MCF 10A (cell line): ENCODE results near the gene COPS9. TPM values are rescaled to one million over a fixed set of nuclear protein-coding genes. Genes with fewer than 3 reads are reported as not detected.

ENCODE experiments used
- BruUV-seq: library from RNA; stranded (reverse); fragments of 400-500 nt; replicated peaks from 2 replicates; lab custom pipeline; 2021; lab: Mats Ljungman, UMichigan
- CTCF ChIA-PET: fragments of 300-600 bp; sonication (Branson Sonifier 250); formaldehyde crosslinking; extraction: SDS; loops from one replicate; lab custom pipeline; 2021; ENCODE audit warnings: antibody characterized with exemption, inconsistent platforms; lab: Yijun Ruan, JAX
- POLR2A ChIA-PET: fragments of 300-600, 350-650 bp; sonication (Branson Sonifier 250); formaldehyde crosslinking; extraction: SDS; loops from one replicate; lab custom pipeline; 2020; ENCODE audit warnings: antibody characterized with exemption, inconsistent platforms; lab: Yijun Ruan, JAX
- DNase-seq: peaks from one replicate; pipeline ENCODE4 v3.0.0-alpha.2; 2018; ENCODE audit not compliant: unreplicated experiment
- H3K27ac Mint-ChIP-seq: one replicate; pipeline ENCODE4 v1.8.0; 2022; ENCODE audit warnings: mild to moderate bottlenecking, low read depth, mixed read lengths; ENCODE audit not compliant: unreplicated experiment
- H3K27me3 Mint-ChIP-seq: one replicate; pipeline ENCODE4 v1.8.0; 2022; ENCODE audit warnings: mixed read lengths; ENCODE audit not compliant: insufficient read depth, unreplicated experiment
- H3K36me3 Mint-ChIP-seq: one replicate; pipeline ENCODE4 v1.8.0; 2022; ENCODE audit warnings: mild to moderate bottlenecking, moderate library complexity, mixed read lengths; ENCODE audit not compliant: insufficient read depth, unreplicated experiment
- H3K4me1 Mint-ChIP-seq: one replicate; pipeline ENCODE4 v1.8.0; 2022; ENCODE audit warnings: mixed read lengths; ENCODE audit not compliant: insufficient read depth, unreplicated experiment
- H3K4me3 Mint-ChIP-seq: one replicate; pipeline ENCODE4 v1.8.0; 2022; ENCODE audit warnings: mild to moderate bottlenecking, moderate library complexity, mixed read lengths; ENCODE audit not compliant: unreplicated experiment
- H3K9me3 Mint-ChIP-seq: one replicate; pipeline ENCODE4 v1.8.0; 2022; ENCODE audit warnings: mixed read lengths; ENCODE audit not compliant: unreplicated experiment
- CTCF ChIP-seq: fragments of 200-600 bp; IDR thresholded peaks from one replicate; pipeline ENCODE4 v1.8.0; 2022; ENCODE audit warnings: antibody characterized with exemption, mild to moderate bottlenecking; ENCODE audit not compliant: unreplicated experiment
- intact Hi-C: fragments of 100-400 bp; cut with micrococcal nuclease; formaldehyde crosslinking; loops from 2 replicates; pipeline ENCODE4 v1.14.1; 2022
- total RNA-seq: library from RNA; stranded (reverse); gene quantifications from 2 replicates; pipeline ENCODE4 v1.2.3, GENCODE V29; 2022

Gene COPS9
- total RNA-seq, 1 experiment from 2014 or later: 146 TPM

- H3K9me3 Mint-ChIP-seq: no peaks in the 10 kb centered on the region
These were observed 43.2 kb upstream of the COPS9 start for GRCh38 chr2:240179186-240179815.

GRCh38 chr2:240178564-240178963, 42.5 kb upstream of the COPS9 start:
- DNase-seq: no peak
- BruUV-seq: no TSS peak
- intact Hi-C loops: no loop called here
- TF ChIP-seq CTCF: no peak
- peaks cover 7% of the 10 kb centered on the region for H3K4me1 Mint-ChIP-seq
- peaks cover 6% of the 10 kb centered on the region for H3K36me3 Mint-ChIP-seq
- ChIA-PET POLR2A (no interaction called here), CTCF (interaction anchor here (1.1 to 2.5 kb wide), 2 partner anchors 13 to 28 kb away, joined by 3 to 7 read pairs; no protein-coding TSS in a partner anchor)
- no peaks in the 10 kb centered on the region for H3K9me3 Mint-ChIP-seq
- H3K27me3 Mint-ChIP-seq: peaks cover 81% of the 10 kb centered on the region
- no peak overlapping the region for H3K27ac Mint-ChIP-seq
- no peak overlapping the region for H3K4me3 Mint-ChIP-seq

More at GRCh38 chr2:240179186-240179815, 43.2 kb upstream of the COPS9 start:
- ChIA-PET POLR2A (no interaction called here), CTCF (interaction anchor here (1.1 to 2.5 kb wide), 2 partner anchors 14 to 29 kb away, joined by 3 to 7 read pairs; no protein-coding TSS in a partner anchor)
- H3K4me3 Mint-ChIP-seq: no peak overlapping the region
- intact Hi-C loops: no loop called here
- peaks cover 73% of the 10 kb centered on the region for H3K27me3 Mint-ChIP-seq
- DNase-seq: no peak
- H3K4me1 Mint-ChIP-seq: peaks cover 7% of the 10 kb centered on the region
- TF ChIP-seq CTCF: no peak
- peaks cover 6% of the 10 kb centered on the region for H3K36me3 Mint-ChIP-seq
- BruUV-seq: no TSS peak
- no peak overlapping the region for H3K27ac Mint-ChIP-seq

GRCh38 chr2:240174496-240174895, 38.4 kb upstream of the COPS9 start:
- no TSS peak for BruUV-seq
- TF ChIP-seq CTCF: no peak
- Mint-ChIP-seq H3K4me1 (no peaks in the 10 kb centered on the region), H3K4me3 (no peak overlapping the region), H3K9me3 (no peaks in the 10 kb centered on the region), H3K27ac (no peak overlapping the region), H3K36me3 (no peaks in the 10 kb centered on the region), H3K27me3 (peaks cover 81% of the 10 kb centered on the region)
- ChIA-PET CTCF (no interaction called here), POLR2A (no interaction called here)
- DNase-seq: no peak
- intact Hi-C loops: no loop called here

GRCh38 chr2:240172071-240172895, 36.2 kb upstream of the COPS9 start:
- CTCF ChIA-PET: interaction anchor here (0.7 to 1.0 kb wide), 3 partner anchors 54 to 788 kb away, joined by 3 read pairs; no protein-coding TSS in a partner anchor
- Mint-ChIP-seq H3K36me3 (no peaks in the 10 kb centered on the region), H3K27me3 (peaks cover 64% of the 10 kb centered on the region), H3K9me3 (no peaks in the 10 kb centered on the region), H3K27ac (no peak overlapping the region), H3K4me1 (no peaks in the 10 kb centered on the region), H3K4me3 (no peak overlapping the region)
- POLR2A ChIA-PET: no interaction called here
- intact Hi-C loops: no loop called here
- BruUV-seq: no TSS peak
- no peak for TF ChIP-seq CTCF
- DNase-seq: no peak
